GM10266 (cell line): ENCODE results near the gene RALA.
"Not testable (repeated sequence)": the region's sequence is repeated elsewhere in the genome, so short reads cannot be mapped to it uniquely, and the experiment has no call there.

Experiments
- DNase-seq: peaks from one replicate; pipeline ENCODE4 v3.0.0; 2012; ENCODE audit errors: extremely low spot score
- TF ChIP-seq, protein P1 (sequence below): IDR thresholded peaks from 2 replicates; pipeline ENCODE4 v1.5.1; 2012; ENCODE audit warnings: mild to moderate bottlenecking, low read depth; ENCODE audit not compliant: control insufficient read depth, insufficient read depth; ENCODE audit errors: missing control alignments

Gene RALA

GRCh38 chr7:39672176-39672575 lies 48.8 kb downstream of the RALA start:
- no peak for DNase-seq
- TF ChIP-seq, protein P1, sequence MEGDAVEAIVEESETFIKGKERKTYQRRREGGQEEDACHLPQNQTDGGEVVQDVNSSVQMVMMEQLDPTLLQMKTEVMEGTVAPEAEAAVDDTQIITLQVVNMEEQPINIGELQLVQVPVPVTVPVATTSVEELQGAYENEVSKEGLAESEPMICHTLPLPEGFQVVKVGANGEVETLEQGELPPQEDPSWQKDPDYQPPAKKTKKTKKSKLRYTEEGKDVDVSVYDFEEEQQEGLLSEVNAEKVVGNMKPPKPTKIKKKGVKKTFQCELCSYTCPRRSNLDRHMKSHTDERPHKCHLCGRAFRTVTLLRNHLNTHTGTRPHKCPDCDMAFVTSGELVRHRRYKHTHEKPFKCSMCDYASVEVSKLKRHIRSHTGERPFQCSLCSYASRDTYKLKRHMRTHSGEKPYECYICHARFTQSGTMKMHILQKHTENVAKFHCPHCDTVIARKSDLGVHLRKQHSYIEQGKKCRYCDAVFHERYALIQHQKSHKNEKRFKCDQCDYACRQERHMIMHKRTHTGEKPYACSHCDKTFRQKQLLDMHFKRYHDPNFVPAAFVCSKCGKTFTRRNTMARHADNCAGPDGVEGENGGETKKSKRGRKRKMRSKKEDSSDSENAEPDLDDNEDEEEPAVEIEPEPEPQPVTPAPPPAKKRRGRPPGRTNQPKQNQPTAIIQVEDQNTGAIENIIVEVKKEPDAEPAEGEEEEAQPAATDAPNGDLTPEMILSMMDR = no peak

- no peak for DNase-seq
- TF ChIP-seq, protein P1 = no peak
These were observed 50.5 kb downstream of the RALA start for GRCh38 chr7:39673868-39674267.

- no peak for DNase-seq
- TF ChIP-seq, protein P1 = no peak
These were observed 51.0 kb downstream of the RALA start for GRCh38 chr7:39674406-39674805.

DNA sequence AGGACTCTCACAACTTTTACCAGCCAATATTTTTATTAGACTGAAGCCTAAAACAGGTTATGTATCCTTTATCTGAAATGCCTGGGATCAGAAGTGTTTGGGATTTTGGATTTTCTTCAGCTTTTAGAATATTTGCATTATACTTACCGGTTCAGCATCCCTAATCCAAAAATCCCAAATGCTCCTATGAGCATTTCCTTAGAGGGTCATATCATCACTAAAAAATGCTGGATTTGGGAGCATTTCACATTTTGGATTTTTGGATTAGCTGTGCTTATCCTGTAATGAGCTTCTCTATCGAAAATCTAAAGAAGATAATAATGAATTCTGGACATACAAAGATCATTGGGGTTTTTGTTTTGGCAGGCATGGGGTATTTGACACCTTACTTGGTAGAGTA lies 53.0 kb downstream of the RALA start:
- no peak for DNase-seq
- TF ChIP-seq, protein P1 = no peak

DNA sequence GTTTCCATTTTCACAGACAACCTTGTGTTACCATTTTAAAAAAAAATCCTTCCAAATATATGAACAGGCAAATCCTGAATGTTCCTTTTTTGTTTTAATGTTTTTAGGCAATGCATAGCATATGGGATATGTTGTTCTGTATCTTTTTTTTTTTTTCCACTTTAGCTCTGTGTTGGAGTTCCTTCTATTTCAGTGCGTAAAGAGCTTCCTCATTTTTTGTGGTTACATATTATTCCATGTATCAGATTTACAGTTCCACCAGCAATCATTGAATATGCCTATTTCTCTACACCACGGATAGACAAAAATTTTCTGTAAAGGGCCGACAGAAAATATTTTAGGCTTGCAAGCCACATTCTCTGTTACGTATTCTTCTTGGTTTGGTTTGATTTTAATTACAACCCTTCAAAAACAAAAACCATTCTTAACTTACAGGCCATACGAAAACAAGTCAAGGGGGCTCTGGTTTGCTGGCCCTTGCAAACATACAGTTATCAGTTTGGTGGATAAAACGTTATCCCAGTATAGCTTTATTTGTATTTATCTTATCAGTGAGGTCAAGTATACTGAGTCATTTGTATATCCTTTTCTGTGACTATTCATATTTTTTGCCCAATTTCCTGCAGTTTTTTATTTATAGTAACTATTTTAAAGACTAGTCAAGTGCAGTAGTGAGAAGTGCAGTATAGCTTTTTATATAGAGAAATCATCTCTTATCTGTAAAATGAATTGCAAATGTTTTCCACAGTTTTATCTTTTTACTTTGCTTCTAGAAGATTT lies 55.7 kb downstream of the RALA start:
- DNase-seq = no peak
- TF ChIP-seq, protein P1 = no peak

DNA sequence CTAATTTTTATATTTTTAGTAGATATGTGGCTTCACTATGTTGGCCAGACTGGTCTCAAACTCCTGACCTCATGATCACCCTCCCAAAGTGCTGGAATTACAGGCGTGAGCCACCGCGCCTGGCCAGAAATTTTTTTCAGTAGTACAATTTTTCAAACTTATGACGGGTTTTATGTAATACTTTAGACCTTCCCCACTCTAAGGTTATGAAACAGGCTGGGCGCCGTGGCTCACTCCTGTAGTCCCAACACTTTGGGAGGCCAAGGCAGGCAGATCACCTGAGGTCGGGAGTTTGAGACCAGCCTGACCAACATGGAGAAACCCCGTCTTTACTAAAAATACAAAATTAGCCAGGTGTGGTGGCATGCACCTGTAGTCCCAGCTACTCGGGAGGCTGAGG lies 56.5 kb downstream of the RALA start:
- DNase-seq = not testable (repeated sequence)

DNA sequence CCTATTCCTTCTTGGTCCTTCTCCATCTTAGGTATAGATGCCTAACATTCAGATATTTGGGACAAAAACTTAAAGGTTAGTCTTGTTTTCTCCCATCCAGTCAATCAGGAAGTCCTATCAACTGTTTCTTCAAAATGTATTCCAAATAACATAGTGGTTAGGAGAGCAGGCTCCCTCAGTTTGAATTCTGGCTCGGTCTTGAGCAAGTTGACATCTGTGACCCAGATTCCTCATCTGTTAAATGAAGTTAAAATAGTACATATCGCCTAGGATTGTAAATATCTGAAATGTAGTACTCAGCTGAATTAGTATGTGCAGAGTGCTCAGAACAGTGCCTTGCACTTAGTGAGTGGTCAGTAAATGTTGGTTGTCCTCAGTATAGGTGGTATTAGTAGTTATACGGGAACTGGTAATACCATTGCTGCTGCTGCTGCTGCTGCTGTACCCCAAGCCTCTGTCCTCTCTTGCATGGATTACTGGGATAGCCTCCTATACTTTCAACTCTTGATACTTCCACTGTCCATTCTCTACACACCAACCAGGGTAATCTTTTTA lies 58.6 kb downstream of the RALA start:
- TF ChIP-seq, protein P1 = no peak
- no peak for DNase-seq
